HCT116 (cell line): ENCODE measurements around the gene RCC1. TPM values are rescaled to one million over a fixed set of nuclear protein-coding genes. Genes with fewer than 3 reads are reported as not detected.
A peak's percentile ranks its signal among the peaks of the same experiment; 100 is the strongest.

Experiments
- ATAC-seq: fragments of 200-7000 bp; cut with Tn5 transposase; 2 replicates; pipeline ENCODE4 v1.9.1; 2020; ENCODE audit warnings: mild to moderate bottlenecking, moderate library complexity
- BruUV-seq: library from RNA; stranded (reverse); fragments of 400-500 nt; replicated peaks from 2 replicates; lab custom pipeline; 2021; lab: Mats Ljungman, UMichigan
- CTCF ChIA-PET: fragments of 300-600 bp; sonication (Branson Sonifier 250); formaldehyde crosslinking; loops from one replicate; lab custom pipeline; 2021; ENCODE audit warnings: antibody characterized with exemption; lab: Charles Lee
- POLR2A ChIA-PET: fragments of 300-600, 350-600 bp; sonication (Branson Sonifier 250); formaldehyde crosslinking; loops from one replicate; lab custom pipeline; 2021; ENCODE audit warnings: antibody characterized with exemption; lab: Charles Lee
- RAD21 ChIA-PET, 2 experiments: fragments of 300-600 bp; sonication (Branson Sonifier 250); formaldehyde crosslinking; loops; one replicate each; lab custom pipeline; 2023; ENCODE audit warnings: low total read pairs in 2 of 2; ENCODE audit not compliant: uncharacterized antibody in 2 of 2, unreplicated experiment in 2 of 2, low non-redundant PET in 1 of 2; lab: Charles Lee
- DNase-seq: peaks from one replicate; pipeline ENCODE4 v3.0.0-alpha.2; 2010; ENCODE audit warnings: low read depth, low spot score
- H2AFZ ChIP-seq: fragments of 200-600 bp; shearing (Covaris generic), sonication (generic); 2 replicates; pipeline ENCODE4 v1.6.1; 2017; ENCODE audit warnings: low read depth, mixed run types, mixed read lengths, antibody characterized with exemption, low read length; ENCODE audit not compliant: poor library complexity, severe bottlenecking
- H3K27ac ChIP-seq: 2 replicates; pipeline ENCODE4 v1.5.1; 2012; ENCODE audit warnings: low read depth, low read length
- H3K27me3 ChIP-seq: fragments of 200-600 bp; sonication (generic); 2 replicates; pipeline ENCODE4 v1.6.1; 2016; ENCODE audit warnings: mixed run types, low read length, mixed read lengths; ENCODE audit not compliant: insufficient read depth
- H3K36me3 ChIP-seq, 2 experiments: fragments of 200-500 bp in 1 of 2; fragments of 200-600 bp in 1 of 2; sonication (Bioruptor generic) in 1 of 2; sonication (generic) in 1 of 2; 2 replicates each; pipeline versions ENCODE4 v1.5.1 to v1.6.1; 2014 to 2016; ENCODE audit warnings: low read length in 2 of 2, inconsistent platforms in 1 of 2, mixed read lengths in 1 of 2, mixed run types in 1 of 2; ENCODE audit not compliant: insufficient read depth in 2 of 2, control insufficient read depth in 1 of 2
- H3K4me1 ChIP-seq, 2 experiments: fragments of 200-600 bp in 1 of 2; sonication (generic) in 1 of 2; 2 replicates each; pipeline versions ENCODE4 v1.5.1 to v1.6.1; 2012 to 2017; ENCODE audit warnings: low read length in 2 of 2, inconsistent platforms in 1 of 2, mild to moderate bottlenecking in 1 of 2, mixed read lengths in 1 of 2, mixed run types in 1 of 2, moderate library complexity in 1 of 2; ENCODE audit not compliant: insufficient read depth in 2 of 2, control insufficient read depth in 1 of 2
- H3K4me2 ChIP-seq: fragments of 200-600 bp; sonication (generic); 2 replicates; pipeline ENCODE4 v1.6.1; 2017; ENCODE audit warnings: mixed run types, low read length, mixed read lengths
- H3K4me3 ChIP-seq, 2 experiments: fragments of 200-600 bp in 1 of 2; sonication (generic) in 1 of 2; replicated peaks in 1 of 2; 2 replicates each; pipeline ENCODE4 v1.5.1; 2011 to 2016; ENCODE audit warnings: low read length in 2 of 2, control low read depth in 1 of 2, low read depth in 1 of 2, mild to moderate bottlenecking in 1 of 2, mixed read lengths in 1 of 2, mixed run types in 1 of 2
- H3K79me2 ChIP-seq: fragments of 200-600 bp; sonication (generic); 2 replicates; pipeline ENCODE4 v1.6.1; 2017; ENCODE audit warnings: mild to moderate bottlenecking, mixed run types, low read length, moderate library complexity, mixed read lengths; ENCODE audit not compliant: insufficient read depth
- H3K9ac ChIP-seq: fragments of 200-600 bp; sonication (generic); 2 replicates; pipeline ENCODE4 v1.6.1; 2016; ENCODE audit warnings: low read length, mixed read lengths
- H3K9me2 ChIP-seq: fragments of 200-600 bp; sonication (generic), shearing (Covaris generic); 2 replicates; pipeline ENCODE4 v1.6.1; 2017; ENCODE audit warnings: mixed run types, mild to moderate bottlenecking, moderate library complexity; ENCODE audit not compliant: insufficient read depth
- H3K9me3 ChIP-seq, 2 experiments: fragments of 200-500 bp in 1 of 2; fragments of 200-600 bp in 1 of 2; sonication (Bioruptor generic) in 1 of 2; sonication (generic) in 1 of 2; 2 replicates each; pipeline ENCODE4 v1.6.1; 2014 to 2017; ENCODE audit warnings: low read length in 2 of 2, mixed read lengths in 2 of 2, inconsistent platforms in 1 of 2, low read depth in 1 of 2, mild to moderate bottlenecking in 1 of 2, mixed run types in 1 of 2, moderate library complexity in 1 of 2; ENCODE audit not compliant: control insufficient read depth in 1 of 2, insufficient read depth in 1 of 2
- H4K20me1 ChIP-seq: fragments of 200-600 bp; sonication (generic), shearing (Covaris generic); 2 replicates; pipeline ENCODE4 v1.6.1; 2017; ENCODE audit warnings: mixed run types, mild to moderate bottlenecking, moderate library complexity; ENCODE audit not compliant: insufficient read depth
- CBX3 ChIP-seq: IDR thresholded peaks from 2 replicates; pipeline ENCODE4 v1.6.1; 2012; ENCODE audit warnings: low read depth
- ELF1 ChIP-seq: IDR thresholded peaks from 2 replicates; pipeline ENCODE4 v1.6.1; 2012; ENCODE audit warnings: low read depth, borderline replicate concordance
- EZH2 ChIP-seq: fragments of 200-600 bp; sonication (generic); IDR thresholded peaks from 2 replicates; pipeline ENCODE4 v1.6.1; 2017; ENCODE audit warnings: antibody characterized with exemption, mixed run types
- EZH2phosphoT487 ChIP-seq: fragments of 200-600 bp; IDR thresholded peaks from 2 replicates; pipeline ENCODE4 v1.6.1; 2018; ENCODE audit warnings: antibody characterized with exemption, borderline replicate concordance
- FOSL1 ChIP-seq: IDR thresholded peaks from 2 replicates; pipeline ENCODE4 v1.6.1; 2012; ENCODE audit warnings: low read depth
- POLR2A ChIP-seq: IDR thresholded peaks from 2 replicates; pipeline ENCODE4 v1.7.0; 2011; ENCODE audit warnings: borderline replicate concordance; ENCODE audit not compliant: insufficient read depth, insufficient read length; ENCODE audit errors: extremely low read depth
- POLR2AphosphoS5 ChIP-seq: IDR thresholded peaks from 2 replicates; pipeline ENCODE4 v1.6.1; 2011; ENCODE audit warnings: mild to moderate bottlenecking, low read depth, low read length, moderate library complexity
- RAD21 ChIP-seq: IDR thresholded peaks from 2 replicates; pipeline ENCODE4 v1.6.1; 2012; ENCODE audit warnings: low read depth, mild to moderate bottlenecking
- SIN3A ChIP-seq: IDR thresholded peaks from 2 replicates; pipeline ENCODE4 v1.6.1; 2012; ENCODE audit warnings: low read depth
- SP1 ChIP-seq: IDR thresholded peaks from 2 replicates; pipeline ENCODE4 v1.6.1; 2012; ENCODE audit warnings: low read depth
- YY1 ChIP-seq: IDR thresholded peaks from 2 replicates; pipeline ENCODE4 v1.6.1; 2011; ENCODE audit warnings: low read length, low read depth, moderate library complexity, mild to moderate bottlenecking; ENCODE audit not compliant: insufficient replicate concordance; ENCODE audit errors: extremely low read depth
- intact Hi-C: fragments of 100-400 bp; cut with micrococcal nuclease; formaldehyde crosslinking; loops from 2 replicates; pipeline ENCODE4 v1.10.0; 2022
- total RNA-seq: library from RNA; stranded (reverse); gene quantifications from one replicate; pipeline ENCODE4 v1.2.1, GENCODE V29; 2021; ENCODE audit not compliant: unreplicated experiment
- TF ChIP-seq, protein P1 (sequence below): IDR thresholded peaks from 2 replicates; pipeline ENCODE4 v1.6.1; 2011; ENCODE audit warnings: mild to moderate bottlenecking, low read length, moderate library complexity; ENCODE audit not compliant: insufficient replicate concordance; ENCODE audit errors: extremely low read depth
- TF ChIP-seq, protein P2 (sequence below): IDR thresholded peaks from 2 replicates; pipeline ENCODE4 v1.6.1; 2012
- TF ChIP-seq, protein P3 (sequence below): IDR thresholded peaks from 2 replicates; pipeline ENCODE4 v1.6.1; 2012; ENCODE audit warnings: low read depth

Gene RCC1
- total RNA-seq, 1 experiment from 2014 or later = 124 TPM

DNA sequence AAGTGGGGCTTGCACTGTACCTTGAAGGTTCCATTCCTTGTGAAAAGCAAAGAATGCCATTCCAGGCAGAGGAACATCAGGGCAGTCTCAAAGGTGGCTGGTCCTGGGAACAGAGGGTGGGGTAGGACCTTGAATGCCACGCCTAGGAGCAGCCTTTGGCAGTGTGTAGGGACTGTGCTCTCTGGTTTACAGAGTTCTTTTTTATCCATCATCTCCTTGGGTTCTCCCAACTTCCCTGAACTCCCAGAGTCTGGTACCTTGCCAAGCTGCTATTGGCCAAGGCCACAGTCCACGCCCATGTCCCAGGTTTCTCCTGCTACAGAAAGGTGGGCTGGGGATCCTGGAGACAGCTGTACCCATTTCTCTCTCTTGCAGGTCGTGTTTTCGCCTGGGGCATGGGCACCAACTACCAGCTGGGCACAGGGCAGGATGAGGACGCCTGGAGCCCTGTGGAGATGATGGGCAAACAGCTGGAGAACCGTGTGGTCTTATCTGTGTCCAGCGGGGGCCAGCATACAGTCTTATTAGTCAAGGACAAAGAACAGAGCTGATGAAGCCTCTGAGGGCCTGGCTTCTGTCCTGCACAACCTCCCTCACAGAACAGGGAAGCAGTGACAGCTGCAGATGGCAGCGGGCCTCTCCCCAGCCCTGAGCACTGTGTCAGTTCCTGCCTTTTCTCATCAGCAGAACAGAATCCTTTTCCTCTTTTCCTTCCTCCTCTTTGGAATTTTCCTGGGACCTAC lies 31.8 kb downstream of the RCC1 start:
- no peak for TF ChIP-seq YY1
- TF ChIP-seq EZH2phosphoT487 = no peak
- no peak for TF ChIP-seq POLR2AphosphoS5
- TF ChIP-seq, protein P1, sequence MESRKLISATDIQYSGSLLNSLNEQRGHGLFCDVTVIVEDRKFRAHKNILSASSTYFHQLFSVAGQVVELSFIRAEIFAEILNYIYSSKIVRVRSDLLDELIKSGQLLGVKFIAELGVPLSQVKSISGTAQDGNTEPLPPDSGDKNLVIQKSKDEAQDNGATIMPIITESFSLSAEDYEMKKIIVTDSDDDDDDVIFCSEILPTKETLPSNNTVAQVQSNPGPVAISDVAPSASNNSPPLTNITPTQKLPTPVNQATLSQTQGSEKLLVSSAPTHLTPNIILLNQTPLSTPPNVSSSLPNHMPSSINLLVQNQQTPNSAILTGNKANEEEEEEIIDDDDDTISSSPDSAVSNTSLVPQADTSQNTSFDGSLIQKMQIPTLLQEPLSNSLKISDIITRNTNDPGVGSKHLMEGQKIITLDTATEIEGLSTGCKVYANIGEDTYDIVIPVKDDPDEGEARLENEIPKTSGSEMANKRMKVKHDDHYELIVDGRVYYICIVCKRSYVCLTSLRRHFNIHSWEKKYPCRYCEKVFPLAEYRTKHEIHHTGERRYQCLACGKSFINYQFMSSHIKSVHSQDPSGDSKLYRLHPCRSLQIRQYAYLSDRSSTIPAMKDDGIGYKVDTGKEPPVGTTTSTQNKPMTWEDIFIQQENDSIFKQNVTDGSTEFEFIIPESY = no peak
- no peak for TF ChIP-seq FOSL1
- ATAC-seq (no peak), DNase-seq (no peak)
- peaks cover 29 to 41% of the 10 kb centered on the region in 2 experiments for H3K36me3 ChIP-seq
- intact Hi-C loops = no loop called here
- H3K4me1 ChIP-seq = peaks cover 7 to 16% of the 10 kb centered on the region in 2 experiments; a peak in 3 of 4 replicates
- RAD21 ChIA-PET = no interaction called here
- no peaks in the 10 kb centered on the region for H3K9me3 ChIP-seq
- 0 out of 2 replicates have a peak, but pooled peaks cover 4% of the 10 kb centered on the region for H4K20me1 ChIP-seq
- peaks cover 10% of the 10 kb centered on the region for H3K79me2 ChIP-seq
- H3K4me3 ChIP-seq = no peak overlapping the region
- no peak overlapping the region for H3K4me2 ChIP-seq
- CTCF ChIA-PET = no interaction called here
- POLR2A ChIA-PET = no interaction called here
- H2AFZ ChIP-seq = no peak overlapping the region
- BruUV-seq = no TSS peak
- no peaks in the 10 kb centered on the region for H3K27me3 ChIP-seq
- no peak overlapping the region for H3K27ac ChIP-seq
- H3K9me2 ChIP-seq = no peaks in the 10 kb centered on the region
- H3K9ac ChIP-seq = no peak overlapping the region

DNA sequence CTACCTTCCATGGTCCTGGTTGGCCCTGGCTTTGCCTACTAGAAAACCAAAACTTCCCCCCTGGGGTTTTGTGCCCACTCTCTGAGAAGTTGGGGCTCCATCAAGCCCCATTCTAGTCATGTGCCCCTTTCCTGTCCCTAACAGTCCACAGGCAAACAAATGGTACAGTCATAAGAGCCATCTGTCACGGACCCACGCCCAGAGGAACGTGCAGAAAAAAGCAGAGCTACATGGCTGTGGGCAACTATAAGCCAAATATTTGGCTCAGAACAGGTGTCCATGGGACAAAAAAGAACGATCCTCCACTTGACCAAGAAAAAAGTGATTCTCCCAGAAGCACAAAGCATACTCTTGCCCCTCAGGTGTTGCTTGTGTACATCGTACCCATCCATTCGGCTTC lies 32.4 kb downstream of the RCC1 start:
- ATAC-seq = no peak
- BruUV-seq = TSS peak; percentile 78
- TF ChIP-seq, protein P2, sequence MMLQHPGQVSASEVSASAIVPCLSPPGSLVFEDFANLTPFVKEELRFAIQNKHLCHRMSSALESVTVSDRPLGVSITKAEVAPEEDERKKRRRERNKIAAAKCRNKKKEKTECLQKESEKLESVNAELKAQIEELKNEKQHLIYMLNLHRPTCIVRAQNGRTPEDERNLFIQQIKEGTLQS = no peak
- TF ChIP-seq ELF1 (no peak), SIN3A (no peak), SP1 (no peak), CBX3 (no peak), RAD21 (no peak), POLR2A (no peak), POLR2AphosphoS5 (no peak), EZH2 (no peak), EZH2phosphoT487 (no peak), YY1 (no peak)
- TF ChIP-seq, protein P3, sequence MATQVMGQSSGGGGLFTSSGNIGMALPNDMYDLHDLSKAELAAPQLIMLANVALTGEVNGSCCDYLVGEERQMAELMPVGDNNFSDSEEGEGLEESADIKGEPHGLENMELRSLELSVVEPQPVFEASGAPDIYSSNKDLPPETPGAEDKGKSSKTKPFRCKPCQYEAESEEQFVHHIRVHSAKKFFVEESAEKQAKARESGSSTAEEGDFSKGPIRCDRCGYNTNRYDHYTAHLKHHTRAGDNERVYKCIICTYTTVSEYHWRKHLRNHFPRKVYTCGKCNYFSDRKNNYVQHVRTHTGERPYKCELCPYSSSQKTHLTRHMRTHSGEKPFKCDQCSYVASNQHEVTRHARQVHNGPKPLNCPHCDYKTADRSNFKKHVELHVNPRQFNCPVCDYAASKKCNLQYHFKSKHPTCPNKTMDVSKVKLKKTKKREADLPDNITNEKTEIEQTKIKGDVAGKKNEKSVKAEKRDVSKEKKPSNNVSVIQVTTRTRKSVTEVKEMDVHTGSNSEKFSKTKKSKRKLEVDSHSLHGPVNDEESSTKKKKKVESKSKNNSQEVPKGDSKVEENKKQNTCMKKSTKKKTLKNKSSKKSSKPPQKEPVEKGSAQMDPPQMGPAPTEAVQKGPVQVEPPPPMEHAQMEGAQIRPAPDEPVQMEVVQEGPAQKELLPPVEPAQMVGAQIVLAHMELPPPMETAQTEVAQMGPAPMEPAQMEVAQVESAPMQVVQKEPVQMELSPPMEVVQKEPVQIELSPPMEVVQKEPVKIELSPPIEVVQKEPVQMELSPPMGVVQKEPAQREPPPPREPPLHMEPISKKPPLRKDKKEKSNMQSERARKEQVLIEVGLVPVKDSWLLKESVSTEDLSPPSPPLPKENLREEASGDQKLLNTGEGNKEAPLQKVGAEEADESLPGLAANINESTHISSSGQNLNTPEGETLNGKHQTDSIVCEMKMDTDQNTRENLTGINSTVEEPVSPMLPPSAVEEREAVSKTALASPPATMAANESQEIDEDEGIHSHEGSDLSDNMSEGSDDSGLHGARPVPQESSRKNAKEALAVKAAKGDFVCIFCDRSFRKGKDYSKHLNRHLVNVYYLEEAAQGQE = no peak

More for the DNA sequence above, 32.4 kb downstream of the RCC1 start:
- H3K27me3 ChIP-seq = no peaks in the 10 kb centered on the region
- H3K9me3 ChIP-seq = no peaks in the 10 kb centered on the region
- H3K36me3 ChIP-seq = peaks cover 29 to 40% of the 10 kb centered on the region in 2 experiments
- ChIA-PET CTCF (no interaction called here), RAD21 (no interaction called here), POLR2A (no interaction called here)
- H3K4me1 ChIP-seq = peaks cover 7 to 16% of the 10 kb centered on the region in 2 experiments; a peak in 3 of 4 replicates
- intact Hi-C loops = no loop called here
- H3K9ac ChIP-seq = no peak overlapping the region
- H3K27ac ChIP-seq = no peak overlapping the region
- no peak for DNase-seq
- H2AFZ ChIP-seq = no peak overlapping the region
- no peak overlapping the region for H3K4me2 ChIP-seq
- no peaks in the 10 kb centered on the region for H3K9me2 ChIP-seq
- H3K79me2 ChIP-seq = peaks cover 9% of the 10 kb centered on the region; the same call in 1 of the 2 replicates
- H4K20me1 ChIP-seq = 0 out of 2 replicates have a peak, but pooled peaks cover 4% of the 10 kb centered on the region
- H3K4me3 ChIP-seq = no peak overlapping the region
